HG03175 (cell line): ENCODE results near the gene TMEM40.
"Not testable (repeated sequence)": the region's sequence is repeated elsewhere in the genome, so short reads cannot be mapped to it uniquely, and the experiment has no call there.

Source experiments
- ATAC-seq: cut with Tn5 transposase; IDR thresholded peaks from one replicate; pipeline ENCODE4 v1.9.1; 2021; ENCODE audit warnings: mild to moderate bottlenecking, moderate library complexity; ENCODE audit not compliant: unreplicated experiment

Gene TMEM40

DNA sequence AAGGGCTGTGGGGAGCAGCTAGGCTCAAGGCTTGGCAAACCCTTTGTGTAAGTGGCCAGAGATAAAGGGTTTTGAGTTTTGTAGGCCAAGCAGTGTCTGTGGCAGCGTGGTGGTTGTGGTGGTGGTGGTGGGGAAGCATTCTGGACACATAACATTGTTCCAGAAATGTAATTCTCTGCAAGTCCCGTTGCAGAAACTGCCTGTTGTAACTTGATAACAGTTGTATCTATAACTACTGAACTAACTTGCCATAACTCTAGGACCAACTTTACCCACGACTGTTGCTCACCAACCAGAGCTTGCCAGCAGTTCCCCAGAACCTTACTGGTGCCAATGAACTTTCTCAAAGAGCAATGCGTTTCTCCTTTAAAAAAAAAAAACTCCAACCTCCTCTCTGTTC, 18.1 kb upstream of the TMEM40 start:
- ATAC-seq: no peak

DNA sequence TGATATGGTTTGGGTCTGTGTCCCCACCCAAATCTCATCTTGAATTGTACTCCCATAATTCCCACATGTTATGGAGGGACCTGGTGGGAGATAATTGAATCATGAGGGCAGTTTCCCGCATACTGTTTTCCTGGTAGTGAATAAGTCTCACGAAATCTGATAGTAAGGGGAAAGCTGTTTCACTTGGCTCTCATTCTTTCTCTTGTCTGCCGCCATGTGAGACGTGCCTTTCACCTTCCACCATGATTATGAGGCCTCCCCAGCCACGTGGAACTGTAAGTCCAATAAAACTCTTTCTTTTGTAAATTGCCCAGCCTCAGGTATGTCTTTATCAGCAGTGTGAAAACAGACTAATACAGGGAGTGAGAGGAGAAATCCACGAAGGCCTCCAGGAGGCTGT, 16.9 kb upstream of the TMEM40 start:
- ATAC-seq: not testable (repeated sequence)

DNA sequence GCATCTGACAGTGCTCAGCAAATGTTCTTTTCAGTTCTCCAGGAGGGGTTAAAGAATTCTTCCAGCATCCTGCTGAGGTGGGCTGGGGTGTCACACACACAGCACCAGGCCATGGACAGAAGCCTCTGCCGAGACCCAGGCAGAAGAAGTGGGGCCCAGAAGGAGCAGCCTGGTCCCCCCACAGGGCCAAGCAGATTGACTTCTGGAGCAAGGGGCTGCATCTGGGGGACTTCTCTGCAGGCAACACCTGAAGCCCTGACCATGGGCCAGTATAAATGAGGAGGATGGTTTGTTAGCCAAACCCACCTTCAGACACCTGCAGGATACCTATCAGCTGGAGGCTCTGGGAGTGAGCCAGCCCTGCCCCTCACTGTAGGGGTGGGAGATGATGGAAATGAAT, 16.2 kb upstream of the TMEM40 start:
- no peak for ATAC-seq

DNA sequence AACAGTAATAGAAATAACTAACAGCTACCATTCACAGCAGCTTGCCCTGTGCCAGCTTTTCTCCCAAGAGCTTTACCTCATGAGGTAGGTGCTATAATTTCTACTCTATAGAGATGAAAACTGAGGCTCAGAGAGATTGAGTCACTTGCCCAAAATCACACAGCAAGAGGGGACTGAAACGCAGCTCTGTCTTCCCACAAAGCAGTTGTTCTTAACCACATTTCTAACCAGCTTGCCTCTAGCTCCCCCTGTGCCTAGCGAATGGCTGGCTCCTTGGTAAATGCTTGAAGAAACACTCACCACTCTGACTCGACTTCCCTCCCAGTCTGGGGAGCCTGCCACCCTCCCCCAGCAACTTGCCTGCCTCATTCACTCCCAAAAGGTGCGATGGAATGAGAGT, 15.6 kb upstream of the TMEM40 start:
- no peak for ATAC-seq

DNA sequence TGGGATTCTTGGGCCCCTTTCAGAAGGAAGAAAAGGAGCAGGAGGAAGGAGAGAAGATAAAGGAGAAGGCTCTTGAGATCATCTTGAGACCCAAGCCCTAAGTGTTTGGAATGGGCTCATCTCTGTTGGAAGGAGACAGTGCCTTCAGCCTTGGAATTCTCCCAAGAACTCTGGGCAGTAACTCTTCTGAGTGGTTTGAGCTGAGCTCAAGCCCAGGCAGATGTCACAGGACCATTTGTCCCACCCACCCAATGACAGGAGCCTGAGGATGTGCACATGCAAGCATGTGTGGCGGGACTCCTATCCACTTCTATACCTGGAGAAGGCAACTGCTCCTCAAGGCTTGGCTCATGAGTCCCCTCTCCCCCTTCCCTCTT, 14.6 kb upstream of the TMEM40 start:
- no peak for ATAC-seq

DNA sequence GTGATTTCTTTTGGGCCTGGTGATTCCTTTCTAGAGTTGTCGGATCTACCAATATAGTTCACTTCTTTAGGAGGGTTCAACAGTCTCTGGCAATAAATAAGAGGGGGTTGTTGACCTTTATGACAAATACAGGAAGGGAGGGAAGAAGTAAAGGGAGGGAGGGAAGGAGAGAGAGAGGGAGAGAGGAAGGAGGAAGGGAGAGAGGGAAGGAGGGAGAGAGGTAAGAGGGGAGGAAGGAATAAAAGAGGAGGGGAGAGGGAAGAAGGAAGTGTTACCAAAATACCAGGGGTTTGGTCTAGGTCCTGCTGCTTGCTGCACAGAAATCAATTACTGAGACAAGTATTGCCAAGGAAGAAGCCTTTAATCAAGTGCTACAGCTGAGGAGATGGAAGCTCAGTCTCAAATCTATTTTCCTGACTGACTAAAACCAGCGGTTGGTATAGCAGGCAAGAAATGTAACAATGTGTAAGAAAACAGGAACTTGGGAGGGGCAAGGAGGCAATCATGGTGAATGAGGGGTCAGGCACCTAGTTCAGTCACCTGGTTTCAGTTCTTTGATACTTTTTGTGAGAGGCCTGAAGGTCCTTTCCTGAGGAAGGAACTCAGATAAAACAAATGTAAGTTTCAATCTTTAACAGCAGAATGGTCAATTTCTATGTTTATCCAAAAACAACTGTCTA, 14.1 kb upstream of the TMEM40 start:
- no peak for ATAC-seq

DNA sequence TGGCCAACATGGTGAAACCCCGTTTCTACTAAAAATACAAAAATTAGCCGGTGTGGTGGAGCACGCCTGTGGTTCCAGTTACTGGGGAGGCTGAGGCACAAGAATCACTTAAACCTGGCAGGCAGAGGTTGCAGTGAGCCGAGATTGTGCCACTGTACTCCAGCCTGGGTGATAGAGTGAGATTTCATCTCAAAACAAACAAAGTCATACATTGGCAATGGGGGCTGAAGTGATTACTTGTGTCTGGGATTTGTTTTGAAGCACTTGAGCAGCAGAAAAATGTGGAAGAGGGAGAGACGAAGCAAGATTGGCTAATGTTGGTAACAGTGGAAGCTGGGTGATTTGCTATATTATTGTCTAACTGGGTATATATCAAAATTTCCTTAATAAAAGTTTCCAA, 13.4 kb upstream of the TMEM40 start:
- ATAC-seq: no peak

DNA sequence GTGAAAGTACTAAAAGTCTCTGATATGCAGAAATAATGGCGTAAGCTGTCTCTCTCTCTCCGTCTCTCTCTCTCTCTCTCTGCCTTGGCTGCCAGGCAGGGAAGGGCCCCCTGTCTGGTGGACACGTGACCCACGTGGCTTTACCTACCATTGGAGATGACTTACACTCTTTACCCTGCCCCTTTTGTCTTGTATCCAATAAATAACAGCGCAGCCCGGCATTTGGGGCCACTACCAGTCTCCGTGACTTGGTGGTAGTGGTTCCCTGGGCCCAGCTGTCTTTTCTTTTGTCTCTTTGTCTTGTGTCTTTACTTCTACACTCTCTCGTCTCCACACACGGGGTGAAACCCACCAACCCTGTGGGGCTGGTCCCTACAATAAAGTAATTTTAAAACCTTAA, 12.2 kb upstream of the TMEM40 start:
- no peak for ATAC-seq

DNA sequence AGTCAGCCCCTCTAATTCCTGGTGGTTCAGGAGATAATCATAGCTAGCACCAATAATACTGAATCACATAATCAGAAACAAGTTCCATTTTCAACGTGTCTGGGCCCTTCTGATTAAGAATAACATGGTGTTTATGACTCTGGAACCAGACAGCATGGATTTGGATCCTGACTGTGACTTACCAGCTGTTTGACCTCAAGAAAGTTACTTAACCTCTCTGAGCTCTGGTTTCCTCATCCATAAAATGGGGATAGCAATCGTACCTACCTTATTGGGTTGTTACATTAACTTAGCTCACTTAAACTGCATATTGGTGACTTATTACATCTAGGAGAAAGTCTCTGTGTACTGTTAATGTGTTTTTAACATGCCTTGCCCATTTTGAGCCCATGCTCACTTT, 10.7 kb upstream of the TMEM40 start:
- ATAC-seq: no peak

DNA sequence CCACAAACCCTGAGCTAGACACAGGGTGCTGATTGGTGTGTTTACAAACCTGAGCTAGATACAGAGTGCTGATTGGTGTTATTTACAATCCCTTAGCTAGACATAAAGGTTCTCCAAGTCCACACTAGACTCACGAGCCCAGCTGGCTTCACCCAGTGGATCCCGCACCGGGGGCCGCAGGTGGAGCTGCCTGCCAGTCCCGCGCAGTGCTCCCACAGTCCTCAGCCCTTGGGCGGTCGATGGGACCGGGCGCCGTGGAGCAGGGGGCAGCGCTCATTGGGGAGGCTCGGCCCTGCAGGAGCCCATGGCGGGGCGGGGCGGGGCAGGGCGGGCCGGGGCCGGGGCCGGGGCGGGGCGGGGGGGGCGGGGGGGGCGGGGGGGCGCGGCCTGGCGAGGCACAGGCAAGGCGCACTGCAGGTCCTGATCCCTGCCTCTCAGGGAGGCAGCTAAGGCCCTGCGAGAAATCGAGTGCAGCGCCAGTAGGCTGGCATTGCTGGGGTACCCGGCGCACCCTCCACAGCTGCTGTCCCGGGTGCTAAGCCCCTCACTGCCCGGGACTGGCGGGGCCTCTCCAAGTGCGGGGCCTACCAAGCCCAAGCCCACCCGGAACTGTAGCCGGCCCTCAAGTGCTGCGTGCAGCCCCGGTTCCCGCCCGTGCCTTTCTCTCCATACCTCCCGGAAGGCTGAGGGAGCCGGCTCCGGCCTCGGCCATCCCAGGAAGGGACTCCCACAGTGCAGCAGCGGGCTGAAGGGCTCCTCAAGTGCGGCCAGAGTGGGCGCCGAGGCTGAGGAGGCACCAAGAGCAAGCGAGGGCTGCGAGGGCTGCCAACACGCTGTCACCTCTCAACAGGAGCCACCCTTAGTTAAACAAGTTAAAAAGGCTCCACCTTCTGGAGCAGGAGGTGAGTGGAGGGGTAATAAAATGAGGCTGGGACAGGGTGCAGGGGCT, 9.8 kb upstream of the TMEM40 start:
- no peak for ATAC-seq

DNA sequence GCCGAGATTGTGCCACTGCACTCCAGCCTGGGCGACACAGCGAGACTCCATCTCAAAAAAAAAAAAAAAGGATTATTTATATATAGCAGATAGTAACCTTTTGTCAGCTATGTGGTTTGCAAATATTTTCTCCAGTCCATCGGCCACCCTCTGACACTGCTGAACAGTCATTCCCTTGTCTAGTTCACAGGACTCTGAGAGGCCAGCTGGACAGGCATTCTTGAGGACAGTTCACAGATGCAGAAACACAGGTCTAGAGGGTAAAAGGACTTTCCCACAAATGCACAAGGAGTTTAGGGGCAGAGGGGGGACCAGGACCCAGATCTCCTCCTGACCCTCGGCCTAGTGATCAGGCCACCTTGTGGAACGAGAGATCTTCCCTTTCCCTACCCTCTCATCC, 7.5 kb upstream of the TMEM40 start:
- no peak for ATAC-seq

DNA sequence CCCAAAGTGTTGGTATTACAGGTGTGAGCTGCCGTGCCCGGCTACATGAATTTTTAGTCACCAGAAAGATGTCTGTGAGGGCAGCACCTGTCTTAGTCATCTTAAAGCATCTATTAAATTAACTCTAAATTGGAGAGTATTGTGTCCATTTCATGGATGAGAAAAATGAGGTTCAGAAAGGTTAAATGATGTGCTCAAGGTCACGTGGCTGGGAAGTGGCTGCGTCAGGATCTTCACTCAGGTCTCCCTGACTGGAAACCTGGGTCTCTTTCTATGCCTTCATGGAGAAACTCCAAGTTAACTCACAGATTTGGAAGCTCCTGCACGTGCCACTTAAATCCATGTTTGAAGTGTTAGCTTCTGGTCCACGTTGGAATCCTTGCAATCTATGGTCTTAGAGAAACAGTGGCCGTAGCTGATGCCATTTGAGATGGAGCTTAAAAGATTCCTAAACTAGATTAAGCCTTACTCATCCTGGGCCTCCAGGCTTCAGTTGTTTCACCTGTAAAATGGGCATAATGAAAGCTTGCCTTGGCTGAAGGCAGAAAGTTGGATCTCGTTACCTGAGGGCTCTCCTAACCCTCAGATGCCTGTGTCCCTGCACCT, 5.2 kb upstream of the TMEM40 start:
- ATAC-seq: no peak

DNA sequence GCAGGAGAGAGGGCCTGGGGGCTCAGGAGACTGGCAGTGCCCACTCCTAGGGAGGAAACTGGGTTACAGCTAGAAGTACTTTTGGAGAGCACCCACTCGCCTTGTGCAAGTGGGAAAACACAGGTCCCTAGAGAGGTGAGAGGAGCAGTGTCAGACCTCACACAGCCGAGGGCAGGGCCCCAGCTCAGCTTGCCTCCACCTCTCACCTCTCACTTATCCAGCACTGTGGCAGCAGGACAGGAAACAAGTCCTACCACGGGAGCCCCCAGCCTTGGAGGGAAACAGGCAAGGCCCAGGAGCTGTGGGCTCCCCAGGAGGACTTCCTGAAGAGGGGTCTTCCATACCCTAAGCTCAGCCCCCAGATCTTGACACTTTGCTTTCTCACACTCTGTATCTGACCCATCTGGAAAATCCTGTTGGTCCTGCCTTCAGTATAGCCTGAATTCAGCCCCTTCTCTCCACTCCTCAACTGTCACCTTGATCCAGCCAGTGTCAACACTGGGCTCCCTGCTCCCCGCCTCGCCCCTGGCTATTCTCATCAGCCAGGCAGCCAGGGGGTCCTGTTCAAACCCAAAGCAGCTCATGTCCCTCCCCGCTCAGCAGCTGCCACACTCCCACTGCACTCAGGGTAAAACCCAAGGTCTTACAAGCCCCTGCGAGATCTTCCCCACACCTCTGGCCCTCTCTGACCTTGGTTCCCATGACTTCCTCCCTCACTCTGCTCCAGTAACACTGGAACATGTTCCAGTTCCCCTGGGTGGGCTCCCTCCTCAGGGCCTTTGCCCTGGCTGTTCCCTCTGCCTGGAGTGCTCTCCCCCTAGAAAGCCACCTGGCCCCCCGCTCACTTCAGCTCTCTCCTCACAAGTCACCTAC, 870 bp upstream of the TMEM40 start:
- ATAC-seq: no peak

DNA sequence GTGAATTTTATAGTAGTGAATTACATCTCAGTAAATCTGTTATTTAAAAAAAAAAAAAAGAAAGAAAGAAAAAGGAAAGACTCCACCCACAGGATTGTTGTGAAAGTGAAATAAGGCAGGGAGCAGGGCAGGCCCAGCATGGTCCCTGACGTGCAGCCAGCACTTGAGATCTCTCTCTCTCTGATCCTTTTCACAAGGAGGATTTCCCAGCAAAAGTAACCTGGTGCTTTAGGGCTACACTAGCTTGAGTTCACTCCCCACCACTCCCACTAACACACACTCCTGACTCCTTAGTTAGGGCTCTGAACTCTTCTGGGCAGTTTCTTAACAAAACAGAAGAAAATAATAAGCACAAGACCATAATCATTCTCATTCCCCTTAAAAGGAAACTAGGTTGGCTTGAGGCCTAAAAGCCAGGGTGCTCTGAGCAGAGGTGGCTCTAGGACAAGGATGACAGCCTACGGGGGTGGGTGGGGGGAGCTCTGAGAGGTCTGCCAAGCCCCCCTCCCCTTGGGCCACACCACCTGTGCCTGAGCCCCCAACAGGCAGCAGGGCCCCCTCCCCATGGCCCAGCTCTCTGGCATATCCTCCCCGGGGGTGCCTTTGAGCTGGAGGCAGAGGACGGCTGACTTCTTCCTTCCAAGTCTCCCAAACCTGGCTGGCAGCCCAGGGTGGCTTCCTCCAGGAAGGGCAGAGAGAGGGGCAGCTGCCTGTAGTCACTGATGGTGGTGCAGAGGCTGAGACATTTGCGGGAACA, 856 bp downstream of the TMEM40 start:
- no peak for ATAC-seq

DNA sequence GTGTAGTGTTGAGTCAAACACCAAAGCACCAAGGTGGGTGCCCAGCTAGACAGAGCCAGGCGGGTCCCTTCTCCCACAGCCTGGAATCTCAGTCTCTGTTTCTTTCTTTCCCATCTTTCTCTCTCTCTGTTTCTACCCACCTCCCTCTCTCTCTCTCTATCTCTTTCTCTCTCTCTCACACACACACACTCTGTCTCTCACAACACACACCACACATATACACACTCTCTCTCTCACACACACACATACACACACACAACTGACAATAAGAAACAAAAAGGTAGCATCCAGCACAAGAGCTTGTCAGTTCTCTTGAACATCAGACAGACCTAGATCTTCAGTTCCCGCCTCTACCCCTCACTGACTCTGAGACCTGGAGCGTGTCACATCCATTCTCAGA, 2.4 kb downstream of the TMEM40 start:
- no peak for ATAC-seq

DNA sequence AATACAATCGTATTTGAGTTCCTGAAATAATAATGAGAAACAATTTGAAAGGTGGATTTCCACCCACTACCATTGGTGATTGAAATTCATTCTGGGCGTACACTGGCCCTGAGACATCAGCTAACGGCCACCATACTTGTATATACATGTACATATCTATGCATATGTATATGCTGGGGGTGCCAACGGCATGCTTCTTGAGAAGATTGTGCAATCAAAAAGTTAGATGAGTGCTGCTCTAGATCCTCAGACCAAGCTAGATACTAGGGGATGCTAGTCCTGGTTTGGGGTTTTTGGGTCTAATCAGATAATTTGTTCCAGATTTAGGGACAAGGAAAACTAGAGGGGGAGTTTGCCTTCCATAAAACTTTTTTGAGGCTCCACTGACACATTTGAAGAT, 2.9 kb downstream of the TMEM40 start:
- no peak for ATAC-seq

DNA sequence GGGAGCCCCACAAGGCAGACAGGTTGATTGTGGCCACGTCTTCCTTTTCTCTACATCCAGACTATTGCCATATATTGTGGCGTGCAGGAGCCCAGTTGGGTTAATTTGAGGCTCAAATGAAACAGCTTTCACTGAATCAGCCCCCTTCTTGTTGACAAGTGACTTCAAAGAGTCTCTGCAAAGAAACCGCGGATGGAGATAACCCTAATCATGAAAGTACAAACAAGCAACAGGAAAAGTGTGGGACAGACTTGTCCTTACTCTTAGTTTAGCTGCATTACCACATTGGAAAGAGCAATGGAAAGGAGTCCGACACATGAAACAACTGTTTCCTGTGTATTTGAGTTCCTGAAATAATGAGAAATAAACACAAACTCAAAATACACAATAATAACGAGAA, 3.3 kb downstream of the TMEM40 start:
- no peak for ATAC-seq

DNA sequence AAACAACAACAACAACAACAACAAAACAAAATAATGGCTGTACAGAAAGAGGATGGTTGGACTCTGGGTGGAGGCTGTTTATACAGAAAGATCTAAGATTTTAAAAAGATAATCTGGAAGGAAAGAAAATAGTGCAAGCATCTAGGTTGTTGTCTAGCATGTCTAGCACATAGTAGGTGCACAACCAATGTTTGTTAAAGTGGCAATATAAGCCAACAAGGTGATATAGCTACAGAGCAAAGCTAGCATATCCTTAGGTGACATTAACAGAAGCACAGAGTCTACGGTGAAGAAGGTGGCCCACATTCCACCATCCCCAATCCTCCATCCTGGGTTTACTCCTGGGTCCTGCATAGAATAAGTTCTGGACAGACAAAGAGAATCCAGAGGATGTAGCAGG, 4.7 kb downstream of the TMEM40 start:
- ATAC-seq: no peak

DNA sequence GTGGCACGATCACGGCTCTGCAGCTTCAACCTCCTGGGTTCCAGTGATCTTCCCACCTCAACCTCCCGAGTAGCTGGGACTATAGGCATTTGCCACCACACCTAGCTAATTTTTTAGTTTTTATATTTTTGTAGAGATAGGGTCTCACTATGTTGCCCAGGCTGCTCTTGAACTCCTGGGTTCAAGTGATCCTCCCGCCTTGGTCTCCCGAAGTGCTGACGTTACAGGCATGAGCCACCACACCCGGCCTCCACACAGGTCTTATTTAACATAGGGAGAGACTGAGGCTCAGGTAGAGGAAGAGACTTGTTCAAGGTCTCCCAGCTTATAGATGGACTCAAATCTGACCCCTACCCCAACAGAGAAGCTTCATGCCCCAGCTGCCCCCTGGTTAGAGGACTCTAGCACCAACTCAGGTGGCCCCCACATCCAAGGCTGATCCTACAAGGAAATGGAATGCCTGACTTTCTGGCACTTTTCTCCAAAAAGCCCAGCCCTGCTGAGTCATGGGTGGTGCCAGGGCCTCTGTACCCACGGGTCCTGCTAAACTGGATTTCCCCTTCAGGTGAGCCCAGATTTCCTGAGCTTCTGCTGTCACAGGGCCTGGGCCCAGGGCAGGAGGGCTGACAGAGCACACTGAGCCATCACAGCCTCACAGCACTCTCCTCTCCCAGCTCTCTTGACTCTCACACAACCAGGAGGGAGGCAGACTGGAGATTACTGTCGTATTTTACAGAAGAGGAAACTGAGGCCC, 5.6 kb downstream of the TMEM40 start:
- no peak for ATAC-seq

DNA sequence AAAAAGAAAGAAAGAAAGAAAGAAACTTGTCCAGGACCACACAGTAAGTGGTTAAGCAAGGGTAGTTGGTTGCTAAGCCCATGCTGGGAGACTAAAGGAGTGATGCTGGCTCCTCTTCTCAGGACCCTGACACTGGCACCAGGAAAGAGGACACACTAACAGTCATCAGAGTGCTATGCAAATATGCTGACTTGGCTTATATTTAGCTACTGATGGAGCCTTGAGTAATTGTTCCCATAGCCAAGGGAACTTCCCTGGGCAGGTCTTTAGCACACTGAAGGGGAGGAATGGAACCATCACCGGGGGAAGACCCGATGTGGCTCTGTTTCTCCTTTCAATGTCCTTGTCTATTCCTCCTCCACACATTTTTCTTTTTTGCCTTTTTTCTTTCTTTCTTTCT, 6.2 kb downstream of the TMEM40 start:
- ATAC-seq: no peak
